ENCODE data around the gene SRP19.

DNA sequence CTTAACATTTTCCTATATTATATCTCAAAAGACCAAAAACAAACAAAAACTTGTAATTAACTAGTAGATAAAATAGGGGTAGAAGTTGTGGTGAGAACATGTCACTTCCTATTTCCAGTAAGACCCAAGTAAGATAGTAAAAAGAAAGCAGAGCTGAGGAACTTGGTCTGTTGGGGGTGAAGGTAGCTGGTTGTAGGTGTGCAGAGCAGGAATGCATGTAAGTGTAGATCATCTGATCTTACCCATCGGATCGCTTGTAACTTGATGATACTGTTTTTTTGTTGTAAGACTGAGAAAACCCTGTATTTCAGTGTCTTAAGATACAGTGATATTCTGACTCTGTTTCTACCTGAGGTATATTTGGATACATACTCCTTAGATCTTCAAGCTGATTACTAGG lies 5.7 kb downstream of the SRP19 start:
- TF ChIP-seq EP300 (IDR thresholded peaks at IDR 0.05; ENCODE audit: borderline replicate concordance in 1 of 2, control insufficient read depth in 1 of 2, low read depth in 2 of 2, low read length in 2 of 2) (no peak), SREBF2 (IDR thresholded peaks at IDR 0.05; ENCODE audit: low read length) (no peak)
- TF ChIP-seq, protein P1, sequence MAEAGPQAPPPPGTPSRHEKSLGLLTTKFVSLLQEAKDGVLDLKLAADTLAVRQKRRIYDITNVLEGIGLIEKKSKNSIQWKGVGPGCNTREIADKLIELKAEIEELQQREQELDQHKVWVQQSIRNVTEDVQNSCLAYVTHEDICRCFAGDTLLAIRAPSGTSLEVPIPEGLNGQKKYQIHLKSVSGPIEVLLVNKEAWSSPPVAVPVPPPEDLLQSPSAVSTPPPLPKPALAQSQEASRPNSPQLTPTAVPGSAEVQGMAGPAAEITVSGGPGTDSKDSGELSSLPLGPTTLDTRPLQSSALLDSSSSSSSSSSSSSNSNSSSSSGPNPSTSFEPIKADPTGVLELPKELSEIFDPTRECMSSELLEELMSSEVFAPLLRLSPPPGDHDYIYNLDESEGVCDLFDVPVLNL (IDR thresholded peaks at IDR 0.05; ENCODE audit: low read depth, low read length): no peak
- TF ChIP-seq, protein P2, sequence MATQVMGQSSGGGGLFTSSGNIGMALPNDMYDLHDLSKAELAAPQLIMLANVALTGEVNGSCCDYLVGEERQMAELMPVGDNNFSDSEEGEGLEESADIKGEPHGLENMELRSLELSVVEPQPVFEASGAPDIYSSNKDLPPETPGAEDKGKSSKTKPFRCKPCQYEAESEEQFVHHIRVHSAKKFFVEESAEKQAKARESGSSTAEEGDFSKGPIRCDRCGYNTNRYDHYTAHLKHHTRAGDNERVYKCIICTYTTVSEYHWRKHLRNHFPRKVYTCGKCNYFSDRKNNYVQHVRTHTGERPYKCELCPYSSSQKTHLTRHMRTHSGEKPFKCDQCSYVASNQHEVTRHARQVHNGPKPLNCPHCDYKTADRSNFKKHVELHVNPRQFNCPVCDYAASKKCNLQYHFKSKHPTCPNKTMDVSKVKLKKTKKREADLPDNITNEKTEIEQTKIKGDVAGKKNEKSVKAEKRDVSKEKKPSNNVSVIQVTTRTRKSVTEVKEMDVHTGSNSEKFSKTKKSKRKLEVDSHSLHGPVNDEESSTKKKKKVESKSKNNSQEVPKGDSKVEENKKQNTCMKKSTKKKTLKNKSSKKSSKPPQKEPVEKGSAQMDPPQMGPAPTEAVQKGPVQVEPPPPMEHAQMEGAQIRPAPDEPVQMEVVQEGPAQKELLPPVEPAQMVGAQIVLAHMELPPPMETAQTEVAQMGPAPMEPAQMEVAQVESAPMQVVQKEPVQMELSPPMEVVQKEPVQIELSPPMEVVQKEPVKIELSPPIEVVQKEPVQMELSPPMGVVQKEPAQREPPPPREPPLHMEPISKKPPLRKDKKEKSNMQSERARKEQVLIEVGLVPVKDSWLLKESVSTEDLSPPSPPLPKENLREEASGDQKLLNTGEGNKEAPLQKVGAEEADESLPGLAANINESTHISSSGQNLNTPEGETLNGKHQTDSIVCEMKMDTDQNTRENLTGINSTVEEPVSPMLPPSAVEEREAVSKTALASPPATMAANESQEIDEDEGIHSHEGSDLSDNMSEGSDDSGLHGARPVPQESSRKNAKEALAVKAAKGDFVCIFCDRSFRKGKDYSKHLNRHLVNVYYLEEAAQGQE (IDR thresholded peaks at IDR 0.05; ENCODE audit: low read depth, low read length): no peak

All from GM12878 (cell line).